Measurements from ENCODE around the gene SPRR2D.
"Not testable (repeated sequence)": the region's sequence is repeated elsewhere in the genome, so short reads cannot be mapped to it uniquely, and the experiment has no call there.

DNA sequence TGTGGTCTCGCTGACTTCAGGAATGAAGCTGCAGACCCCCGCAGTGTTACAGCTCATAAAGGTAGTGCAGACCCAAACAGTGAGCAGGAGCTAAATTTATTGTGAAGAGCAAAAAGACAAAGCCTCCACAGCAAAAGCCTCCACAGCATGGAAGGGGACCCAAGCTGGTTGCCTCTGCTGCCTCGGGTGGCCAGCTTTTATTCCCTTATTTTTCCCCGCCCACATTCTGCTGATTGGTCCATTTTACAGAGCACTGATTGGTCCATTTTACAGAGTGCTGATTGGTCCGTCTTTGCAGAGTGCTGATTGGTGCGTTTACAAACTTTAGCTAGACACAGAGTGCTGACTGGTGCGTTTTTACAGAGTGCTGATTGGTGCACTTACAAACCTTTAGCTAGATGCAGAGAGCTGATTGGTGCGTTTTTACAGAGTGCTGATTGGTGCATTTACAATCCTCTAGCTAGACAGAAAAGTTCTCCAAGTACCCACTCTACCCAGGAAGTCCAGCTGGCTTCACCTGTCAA lies 29.6 kb downstream of the SPRR2D start:
- TF ChIP-seq CTCF (conservative IDR thresholded peaks at IDR 0.05 in 1 of 2, IDR thresholded peaks at IDR 0.05 in 1 of 2; ENCODE audit: low read depth in 1 of 2, low read length in 2 of 2); EZH2 (IDR thresholded peaks at IDR 0.05; ENCODE audit: low read length, missing control alignments): not testable (repeated sequence)

All from fibroblast of lung (primary cell).